NCI-H2227 treated with DMSO at 0.1 percent for 48 hours (cell line): ENCODE measurements around the gene UBE2E2.

Source experiments
- DNase-seq: peaks from one replicate; lab custom pipeline; 2025; lab: John Stamatoyannopoulos, UW

Gene UBE2E2

DNA sequence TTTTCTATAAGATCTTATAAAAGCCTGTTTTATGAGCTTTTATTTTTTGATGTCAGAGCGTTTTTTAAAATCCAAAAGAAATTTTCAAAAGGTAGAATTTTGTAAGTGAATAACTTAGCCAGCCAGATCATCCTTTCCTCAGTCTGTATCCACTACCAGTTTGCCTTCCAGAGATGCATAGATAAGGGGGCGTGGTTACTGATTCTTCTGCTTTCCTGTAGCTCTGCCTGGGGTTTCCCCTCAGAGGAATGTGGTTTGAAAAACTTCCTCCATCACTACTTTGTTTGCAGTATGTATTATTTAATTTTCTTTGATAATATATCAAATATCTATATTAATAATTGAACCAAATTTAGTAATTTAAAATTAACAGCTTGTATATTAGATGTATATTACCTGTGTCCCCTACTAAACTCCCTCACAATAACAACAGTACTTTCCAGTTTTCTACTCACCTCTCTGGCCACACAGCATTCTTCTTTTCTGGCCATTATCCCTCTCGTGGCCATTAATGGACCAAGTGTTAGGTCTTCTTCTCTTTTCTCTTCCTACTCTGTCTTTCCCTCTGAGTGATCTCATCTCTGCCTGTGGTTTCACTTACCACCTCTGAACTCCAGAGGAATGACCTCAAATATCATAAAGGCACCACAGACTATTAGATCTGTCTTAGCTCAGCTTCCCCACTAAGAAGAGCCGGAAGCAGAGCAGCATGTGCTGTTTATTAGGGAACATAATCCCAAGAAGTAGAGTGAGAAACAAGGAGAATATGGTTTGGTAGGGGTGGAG, 239.7 kb downstream of the UBE2E2 start:
- no peak for DNase-seq

DNA sequence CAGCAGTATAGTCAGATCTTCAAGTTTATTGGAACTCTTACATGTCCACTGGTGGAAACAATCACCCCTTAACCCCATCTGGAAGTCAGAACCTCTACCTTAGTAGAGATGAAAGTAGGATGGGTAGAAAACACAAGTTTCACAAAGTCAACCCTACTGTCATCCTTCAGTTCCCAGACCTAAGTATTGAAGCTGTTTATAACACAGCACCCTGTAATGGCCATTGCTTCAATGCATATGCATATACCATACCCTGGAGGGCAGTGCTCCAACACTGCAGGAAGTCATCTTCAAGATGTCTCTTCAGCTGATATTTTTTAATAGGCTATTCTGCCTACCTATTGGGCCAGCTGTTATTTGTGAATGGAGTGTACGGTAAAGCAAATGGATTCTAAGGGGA, 241.3 kb downstream of the UBE2E2 start:
- no peak for DNase-seq

DNA sequence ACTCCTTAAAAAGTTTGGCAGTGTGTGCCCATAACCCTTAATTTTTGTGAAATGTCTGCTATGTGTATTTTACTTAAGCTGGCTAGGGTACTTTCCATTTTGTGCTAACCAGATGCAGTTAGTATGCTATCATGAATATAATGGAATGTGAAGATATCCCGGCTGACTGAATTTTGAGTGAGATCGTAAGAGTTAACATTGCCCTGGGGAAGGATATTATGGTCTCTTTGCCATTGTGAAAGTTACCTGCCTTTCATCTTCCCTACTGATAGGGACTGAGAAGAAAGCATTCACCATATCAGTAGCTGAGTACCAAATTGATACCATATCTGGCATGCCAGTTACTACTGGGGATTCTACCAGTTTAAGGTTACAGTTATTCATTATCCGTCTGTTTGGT, 243.2 kb downstream of the UBE2E2 start:
- no peak for DNase-seq

- no peak for DNase-seq
Observed at GRCh38 chr3:23448998-23449537, 245.9 kb downstream of the UBE2E2 start.

GRCh38 chr3:23450051-23450450, 246.9 kb downstream of the UBE2E2 start:
- DNase-seq = no peak

DNA sequence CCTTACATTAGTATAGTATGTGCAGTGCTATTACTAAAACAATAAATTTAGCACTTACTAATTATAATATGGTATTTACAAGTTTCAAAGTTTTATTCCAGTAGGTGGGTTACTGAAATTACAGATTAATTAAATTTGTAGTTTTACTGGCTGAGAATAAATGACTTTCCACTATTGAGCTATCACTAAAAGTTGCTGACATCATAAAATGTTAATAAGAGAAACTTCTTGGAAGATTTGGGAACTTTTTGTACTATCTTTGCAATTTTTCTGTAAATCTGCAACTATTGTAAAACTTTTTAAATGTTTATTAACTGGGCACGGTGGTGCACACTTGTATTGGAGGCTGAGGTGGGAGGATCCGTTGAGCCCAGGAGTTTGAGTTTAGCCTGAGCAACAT, 247.7 kb downstream of the UBE2E2 start:
- DNase-seq = no peak

GRCh38 chr3:23452408-23452807, 249.3 kb downstream of the UBE2E2 start:
- no peak for DNase-seq

- DNase-seq = no peak
Observed at GRCh38 chr3:23455084-23455483, 252.0 kb downstream of the UBE2E2 start.

GRCh38 chr3:23455775-23456174, 252.6 kb downstream of the UBE2E2 start:
- no peak for DNase-seq

GRCh38 chr3:23457697-23458096, 254.6 kb downstream of the UBE2E2 start:
- no peak for DNase-seq

DNA sequence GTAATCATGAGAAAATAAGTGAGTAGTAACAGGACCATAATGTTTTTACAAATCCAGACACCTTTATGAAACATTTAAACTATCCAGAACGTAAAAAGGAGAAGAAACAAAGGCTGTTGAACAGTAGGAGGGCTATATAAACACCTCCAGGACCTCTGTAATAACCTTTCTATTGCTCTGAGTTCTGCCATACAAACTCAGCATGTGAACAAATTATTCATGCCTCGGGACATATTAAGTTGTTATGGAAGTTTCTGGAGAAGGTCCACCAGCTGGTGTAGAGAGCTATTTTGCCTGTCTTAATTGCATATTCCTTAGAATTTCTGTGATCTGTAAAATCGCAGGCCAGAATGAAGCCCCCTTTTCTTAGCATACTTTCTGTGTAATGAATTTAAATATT, 256.3 kb downstream of the UBE2E2 start:
- DNase-seq = no peak

DNA sequence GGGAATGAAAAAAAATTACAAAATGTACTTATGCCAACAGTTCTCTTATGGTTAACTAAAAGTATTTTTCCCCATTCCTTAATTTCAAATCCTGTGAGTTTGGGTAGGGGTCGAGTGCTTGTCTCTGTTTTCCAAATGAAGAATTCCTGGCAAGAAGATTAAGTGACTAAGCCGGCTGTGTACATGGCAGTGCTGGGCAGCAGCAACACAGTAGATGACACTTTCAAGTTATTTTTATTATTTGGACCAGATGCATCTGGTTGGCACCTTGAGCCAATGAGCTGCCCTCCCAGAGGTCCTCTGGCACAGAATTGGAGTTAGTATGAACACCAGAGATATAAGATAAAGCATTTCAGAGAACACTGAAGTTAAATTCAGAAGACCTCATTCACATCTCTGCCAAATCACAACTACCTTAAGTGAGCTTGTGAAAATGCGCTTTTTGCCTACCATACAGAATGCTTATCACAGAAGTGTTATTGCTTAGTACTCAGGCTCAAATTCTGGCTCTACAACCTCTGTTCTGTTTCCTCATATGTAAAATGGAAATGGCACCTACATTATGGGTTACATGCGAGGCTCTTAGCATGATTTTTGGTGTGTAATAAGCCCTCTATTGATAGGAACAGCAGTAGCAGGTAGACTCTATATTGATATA, 256.9 kb downstream of the UBE2E2 start:
- DNase-seq = no peak

GRCh38 chr3:23461069-23461468, 257.9 kb downstream of the UBE2E2 start:
- DNase-seq = no peak

GRCh38 chr3:23463791-23464190, 260.7 kb downstream of the UBE2E2 start:
- DNase-seq = no peak

DNA sequence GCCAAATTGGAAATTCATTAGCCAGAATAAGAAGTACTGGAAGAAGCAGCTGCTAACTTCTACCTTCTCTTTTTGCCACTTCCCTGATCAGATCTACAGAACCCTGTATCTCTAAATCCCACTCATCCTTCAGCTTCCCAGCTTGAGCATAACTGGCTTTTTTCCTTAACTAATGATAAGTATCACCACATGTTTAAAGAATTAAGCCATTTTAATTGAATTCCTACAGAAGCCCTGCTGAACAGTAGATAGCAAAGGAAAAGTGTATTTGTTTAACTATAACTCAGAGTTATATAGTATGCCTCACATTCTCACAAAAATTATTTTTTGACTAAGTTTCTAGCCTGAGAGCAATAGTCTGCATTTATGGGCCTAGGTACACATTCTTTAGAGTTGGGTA, 262.4 kb downstream of the UBE2E2 start:
- DNase-seq = no peak

DNA sequence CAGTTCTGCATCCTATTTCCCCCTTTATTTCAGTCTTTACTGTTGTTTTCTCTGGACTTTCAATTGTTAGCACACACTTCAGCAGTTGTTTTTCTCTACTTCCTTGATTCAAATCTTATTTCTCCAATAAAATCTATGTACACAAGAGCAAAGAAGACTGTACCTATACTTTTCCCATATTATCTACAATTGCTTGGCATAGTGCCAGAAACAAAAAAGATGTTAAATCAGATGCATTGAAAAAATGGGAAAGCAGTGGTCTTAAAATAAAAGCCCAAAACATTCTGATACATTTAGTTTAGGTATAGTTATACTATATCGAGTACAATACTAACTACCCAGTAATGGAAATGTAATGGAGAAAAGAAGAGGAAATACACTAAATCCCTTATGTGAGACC, 265.1 kb downstream of the UBE2E2 start:
- no peak for DNase-seq

DNA sequence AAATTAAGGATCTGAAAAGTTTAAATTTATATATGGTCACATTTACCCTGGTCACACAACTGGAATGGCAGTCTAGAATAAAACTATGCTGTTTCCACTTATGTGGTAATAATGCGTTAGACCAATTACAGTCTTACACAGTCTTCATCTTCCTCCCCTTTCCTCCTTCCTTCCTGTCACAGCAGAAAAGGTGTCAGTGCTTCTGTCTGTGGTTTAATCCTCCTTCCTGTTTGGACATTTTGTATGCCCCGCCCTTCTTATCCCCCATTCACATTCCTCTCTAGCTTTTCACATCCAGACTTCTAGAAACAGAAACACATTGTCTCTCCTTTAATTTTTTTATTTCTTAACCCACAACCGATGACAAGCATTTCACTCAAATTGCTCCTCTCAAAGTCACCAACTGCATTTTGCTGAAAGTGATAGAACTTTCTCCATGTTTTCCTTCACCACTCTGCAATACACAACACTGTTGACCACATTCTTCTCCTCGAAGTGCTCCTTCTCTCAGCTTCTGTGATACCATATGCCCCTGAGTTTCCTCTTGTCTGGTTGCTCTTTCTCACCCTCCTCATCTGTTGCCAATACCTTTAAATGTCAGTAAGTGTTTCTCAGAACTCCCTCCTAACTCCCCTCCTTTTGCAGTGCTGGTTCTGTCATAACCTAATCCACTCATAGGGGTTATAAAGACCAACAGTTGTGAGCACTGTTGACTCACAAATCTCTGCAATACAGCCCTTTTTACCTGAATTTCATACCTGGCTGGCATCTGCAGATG, 271.6 kb downstream of the UBE2E2 start:
- DNase-seq = no peak

- DNase-seq = no peak
Observed at GRCh38 chr3:23475446-23475845, 272.3 kb downstream of the UBE2E2 start.

DNA sequence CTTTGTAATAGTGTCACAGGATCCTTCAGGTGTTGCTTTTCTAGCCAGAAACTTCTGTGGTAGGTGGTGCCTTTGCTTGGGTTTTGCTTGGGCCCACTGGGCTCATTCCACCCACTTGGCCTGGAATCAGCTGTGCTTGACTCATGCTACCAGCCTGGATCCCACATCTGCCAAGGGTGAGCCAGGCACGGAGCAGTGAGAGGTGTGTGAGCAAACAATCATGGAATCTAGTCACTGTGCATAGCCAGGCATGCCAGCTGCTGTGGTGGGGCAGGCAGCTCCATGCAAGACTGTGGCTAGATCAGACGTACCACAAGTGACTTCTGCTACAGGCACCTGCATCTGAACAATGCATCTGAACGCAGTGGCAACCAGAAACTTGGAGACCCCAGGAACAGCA, 275.9 kb downstream of the UBE2E2 start:
- no peak for DNase-seq

GRCh38 chr3:23479615-23480328, 276.6 kb downstream of the UBE2E2 start:
- no peak for DNase-seq

DNA sequence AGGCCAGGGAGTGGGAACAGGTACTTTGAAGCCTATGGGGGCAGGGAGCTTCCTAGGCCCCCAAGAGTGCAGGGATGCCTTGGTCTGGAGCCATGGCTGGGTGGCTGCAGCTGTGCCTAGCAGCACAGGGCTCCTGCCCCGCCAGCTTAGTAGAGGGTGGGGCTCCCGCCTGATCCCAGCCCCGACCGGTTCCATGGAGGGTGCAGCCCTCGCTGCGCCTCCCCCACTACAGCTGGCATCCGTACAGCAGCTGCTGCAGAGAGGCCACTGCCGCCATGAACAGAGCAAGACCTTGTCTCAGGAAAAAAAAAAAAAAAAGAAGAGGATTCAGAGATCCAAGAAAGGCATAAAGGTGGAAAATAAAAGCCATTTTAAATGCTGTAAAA, 277.2 kb downstream of the UBE2E2 start:
- no peak for DNase-seq

GRCh38 chr3:23481011-23481615, 278.0 kb downstream of the UBE2E2 start:
- no peak for DNase-seq
